Right atrium auricular region (tissue), 2 donors: ENCODE measurements around the gene PHACTR1. TPM values are rescaled to one million over a fixed set of nuclear protein-coding genes. Genes with fewer than 3 reads are reported as not detected.

Source experiments
- DNase-seq: peaks from one replicate; pipeline ENCODE4 v3.0.0-alpha.2; 2019; ENCODE audit warnings: low spot score
- H3K27ac ChIP-seq, 2 donors: fragments of 200-600 bp; sonication (generic); 1 replicate in 1 of 2; 2 replicates in 1 of 2; pipeline ENCODE4 v1.5.1; 2016 to 2019
- H3K27me3 ChIP-seq, 2 donors: fragments of 200-600 bp; sonication (generic); one replicate each; pipeline versions ENCODE4 v1.5.1 to v1.6.0; 2017 to 2019
- H3K36me3 ChIP-seq: fragments of 200-600 bp; sonication (generic); one replicate; pipeline ENCODE4 v1.5.1; 2016
- H3K4me1 ChIP-seq, 2 donors: fragments of 200-600 bp; sonication (generic); one replicate each; pipeline versions ENCODE4 v1.5.1 to v1.6.0; 2017 to 2019
- H3K4me3 ChIP-seq, 2 donors: fragments of 200-600 bp; sonication (generic); 1 replicate in 1 of 2; 2 replicates in 1 of 2; pipeline ENCODE4 v1.5.1; 2017 to 2019; ENCODE audit warnings: mild to moderate bottlenecking in 1 of 2, moderate library complexity in 1 of 2
- H3K9me3 ChIP-seq, 2 donors: fragments of 200-600 bp; sonication (generic); one replicate each; pipeline ENCODE4 v1.5.1; 2019
- CTCF ChIP-seq, 2 donors: fragments of 200-600 bp; sonication (generic); IDR thresholded peaks; one replicate each; pipeline ENCODE4 v1.5.1; 2019; ENCODE audit warnings: antibody characterized with exemption in 2 of 2
- total RNA-seq, 2 donors: library from RNA; depleted of rRNA; stranded (reverse); fragments of >200 nt; gene quantifications; one replicate each; pipeline ENCODE4 v1.1.0, GENCODE V29; 2016

PHACTR1 gene
- total RNA-seq, 2 donors from 2014 or later: 19.1 to 46.0 TPM

- Histone ChIP-seq H3K4me1 (no peaks in the 10 kb centered on the region), H3K36me3 (no peaks in the 10 kb centered on the region), H3K9me3 (no peaks in the 10 kb centered on the region), H3K27me3 (no peaks in the 10 kb centered on the region), H3K4me3 (no peak overlapping the region), H3K27ac (no peak overlapping the region)
- DNase-seq: no peak
- no peak for TF ChIP-seq CTCF (IDR thresholded peaks at IDR 0.05)
These were observed 230.7 kb downstream of the PHACTR1 start for GRCh38 chr6:12947151-12947871.

- Histone ChIP-seq H3K36me3 (no peaks in the 10 kb centered on the region), H3K27me3 (no peaks in the 10 kb centered on the region), H3K9me3 (no peaks in the 10 kb centered on the region), H3K4me1 (no peaks in the 10 kb centered on the region), H3K27ac (no peak overlapping the region), H3K4me3 (no peak overlapping the region)
- DNase-seq: no peak
- no peak for TF ChIP-seq CTCF (IDR thresholded peaks at IDR 0.05)
These were observed 231.4 kb downstream of the PHACTR1 start for GRCh38 chr6:12947967-12948366.

- no peak for DNase-seq
- H3K9me3 ChIP-seq: no peaks in the 10 kb centered on the region
- no peak for TF ChIP-seq CTCF (IDR thresholded peaks at IDR 0.05)
- H3K4me1 ChIP-seq: no peaks in the 10 kb centered on the region
- no peaks in the 10 kb centered on the region for H3K36me3 ChIP-seq
- H3K27ac ChIP-seq: no peak overlapping the region
- no peaks in the 10 kb centered on the region for H3K27me3 ChIP-seq
- no peak overlapping the region for H3K4me3 ChIP-seq
These were observed 234.4 kb downstream of the PHACTR1 start for GRCh38 chr6:12950976-12951375.

- H3K4me3 ChIP-seq: no peak overlapping the region
- no peak for DNase-seq
- TF ChIP-seq CTCF (IDR thresholded peaks at IDR 0.05): no peak
- no peaks in the 10 kb centered on the region for H3K4me1 ChIP-seq
- no peak overlapping the region for H3K27ac ChIP-seq
- no peaks in the 10 kb centered on the region for H3K27me3 ChIP-seq
- no peaks in the 10 kb centered on the region for H3K36me3 ChIP-seq
- no peaks in the 10 kb centered on the region for H3K9me3 ChIP-seq
These were observed 234.8 kb downstream of the PHACTR1 start for GRCh38 chr6:12951415-12951814.

GRCh38 chr6:12952318-12952717, 235.8 kb downstream of the PHACTR1 start:
- DNase-seq: no peak
- no peaks in the 10 kb centered on the region for H3K27me3 ChIP-seq
- H3K36me3 ChIP-seq: no peaks in the 10 kb centered on the region
- H3K9me3 ChIP-seq: no peaks in the 10 kb centered on the region
- H3K27ac ChIP-seq: no peak overlapping the region
- H3K4me3 ChIP-seq: no peak overlapping the region
- H3K4me1 ChIP-seq: no peaks in the 10 kb centered on the region
- TF ChIP-seq CTCF (IDR thresholded peaks at IDR 0.05): no peak

GRCh38 chr6:12955956-12956355, 239.4 kb downstream of the PHACTR1 start:
- Histone ChIP-seq H3K27ac (no peak overlapping the region), H3K27me3 (no peaks in the 10 kb centered on the region), H3K4me1 (peaks cover 0 to 8% of the 10 kb centered on the region in 2 donors), H3K9me3 (no peaks in the 10 kb centered on the region), H3K36me3 (no peaks in the 10 kb centered on the region), H3K4me3 (no peak overlapping the region)
- no peak for TF ChIP-seq CTCF (IDR thresholded peaks at IDR 0.05)
- DNase-seq: no peak
